MM.1S (cell line): Measurements from ENCODE around the gene DUSP8.

Experiments
- DNase-seq: peaks from one replicate; pipeline ENCODE4 v3.0.0-alpha.2; 2015
- H2AFZ ChIP-seq: fragments of 300-600 bp; sonication (generic); 2 replicates; pipeline ENCODE4 v1.6.0; 2016; ENCODE audit warnings: antibody characterized with exemption, low read length
- H3F3A ChIP-seq: fragments of 300-600 bp; sonication (generic); 2 replicates; pipeline ENCODE4 v1.6.1; 2016; ENCODE audit warnings: mild to moderate bottlenecking, antibody characterized with exemption, low read length, moderate library complexity, mixed read lengths; ENCODE audit not compliant: insufficient read depth
- H3K27ac ChIP-seq: fragments of 300-600 bp; sonication (generic); 2 replicates; pipeline ENCODE4 v1.5.1; 2016; ENCODE audit warnings: mild to moderate bottlenecking, low read length
- H3K27me3 ChIP-seq: fragments of 300-600 bp; sonication (generic); replicated peaks from 2 replicates; pipeline ENCODE4 v1.6.0; 2016; ENCODE audit warnings: low read length; ENCODE audit not compliant: insufficient read depth
- H3K36me3 ChIP-seq: fragments of 300-600 bp; sonication (generic); replicated peaks from 2 replicates; pipeline ENCODE4 v1.6.1; 2016; ENCODE audit warnings: mild to moderate bottlenecking, low read length, mixed read lengths; ENCODE audit not compliant: insufficient read depth
- H3K4me1 ChIP-seq: fragments of 300-600 bp; sonication (generic); 2 replicates; pipeline ENCODE4 v1.6.1; 2016; ENCODE audit warnings: low read length, mixed read lengths
- H3K4me2 ChIP-seq: fragments of 300-600 bp; sonication (generic); 2 replicates; pipeline ENCODE4 v1.6.0; 2016; ENCODE audit warnings: low read depth, low read length
- H3K4me3 ChIP-seq: fragments of 300-600 bp; sonication (generic); 2 replicates; pipeline ENCODE4 v1.5.1; 2016; ENCODE audit warnings: low read length, mixed read lengths
- H3K79me2 ChIP-seq: fragments of 300-600 bp; sonication (generic); 2 replicates; pipeline ENCODE4 v1.6.1; 2016; ENCODE audit warnings: mixed run types, low read length, mixed read lengths
- H3K9ac ChIP-seq: fragments of 300-600 bp; sonication (generic); 2 replicates; pipeline ENCODE4 v1.6.1; 2016; ENCODE audit warnings: low read length, mixed read lengths
- H3K9me2 ChIP-seq: fragments of 300-600 bp; sonication (generic); replicated peaks from 2 replicates; pipeline ENCODE4 v1.6.1; 2016; ENCODE audit warnings: mild to moderate bottlenecking, low read length, mixed read lengths; ENCODE audit not compliant: insufficient read depth
- H3K9me3 ChIP-seq: fragments of 300-600 bp; sonication (generic); replicated peaks from 2 replicates; pipeline ENCODE4 v1.6.1; 2016; ENCODE audit warnings: mild to moderate bottlenecking, low read length, mixed read lengths; ENCODE audit not compliant: insufficient read depth
- H4K20me1 ChIP-seq: fragments of 300-600 bp; sonication (generic); 2 replicates; pipeline ENCODE4 v1.6.1; 2016; ENCODE audit warnings: mild to moderate bottlenecking, low read length, moderate library complexity, mixed read lengths; ENCODE audit not compliant: insufficient read depth
- CTCF ChIP-seq: fragments of 300-600 bp; sonication (generic); IDR thresholded peaks from 2 replicates; pipeline ENCODE4 v1.5.1; 2016; ENCODE audit warnings: antibody characterized with exemption, low read length, mixed read lengths
- EZH2 ChIP-seq: fragments of 300-600 bp; sonication (generic); optimal IDR thresholded peaks from 2 replicates; pipeline ENCODE3; 2017; ENCODE audit warnings: low read depth, mild to moderate bottlenecking, antibody characterized with exemption, low read length, mixed read lengths
- EZH2phosphoT487 ChIP-seq: fragments of 300-600 bp; sonication (generic); IDR thresholded peaks from 2 replicates; pipeline ENCODE4 v1.6.1; 2018; ENCODE audit warnings: antibody characterized with exemption, low read length

Gene DUSP8

GRCh38 chr11:1570896-1571759 lies 943 bp downstream of the DUSP8 start:
- TF ChIP-seq EZH2: no peak
- TF ChIP-seq EZH2phosphoT487: no peak
- no peak for TF ChIP-seq CTCF
- peaks cover 72% of the 10 kb centered on the region for H3K27me3 ChIP-seq
- no peak overlapping the region for H3K27ac ChIP-seq
- H3F3A ChIP-seq: 0 out of 2 replicates have a peak, but pooled peaks cover 3% of the 10 kb centered on the region
- no peak overlapping the region for H2AFZ ChIP-seq
- no peaks in the 10 kb centered on the region for H3K4me1 ChIP-seq
- no peaks in the 10 kb centered on the region for H3K36me3 ChIP-seq
- H3K9me3 ChIP-seq: no peaks in the 10 kb centered on the region
- DNase-seq: no peak
- no peak overlapping the region for H3K9ac ChIP-seq
- no peak overlapping the region; the same call in 1 of the 2 replicates for H3K4me3 ChIP-seq
- no peaks in the 10 kb centered on the region for H4K20me1 ChIP-seq
- no peaks in the 10 kb centered on the region for H3K9me2 ChIP-seq
- no peaks in the 10 kb centered on the region for H3K79me2 ChIP-seq
- no peak overlapping the region for H3K4me2 ChIP-seq

- Histone ChIP-seq H3K9me2 (no peaks in the 10 kb centered on the region), H3K27me3 (peaks cover 70% of the 10 kb centered on the region), H3K4me1 (no peaks in the 10 kb centered on the region), H3K27ac (no peak overlapping the region), H3K4me2 (no peak overlapping the region), H3K9ac (no peak overlapping the region), H3K4me3 (no peak overlapping the region), H3F3A (0 out of 2 replicates have a peak, but pooled peaks cover 3% of the 10 kb centered on the region), H2AFZ (no peak overlapping the region), H3K36me3 (no peaks in the 10 kb centered on the region), H3K79me2 (no peaks in the 10 kb centered on the region), H3K9me3 (no peaks in the 10 kb centered on the region), H4K20me1 (no peaks in the 10 kb centered on the region)
- DNase-seq: no peak
- no peak for TF ChIP-seq EZH2
- no peak for TF ChIP-seq CTCF
- TF ChIP-seq EZH2phosphoT487: no peak
These were observed 1.6 kb downstream of the DUSP8 start for GRCh38 chr11:1570531-1570895.

GRCh38 chr11:1570001-1570453 lies 2.0 kb downstream of the DUSP8 start:
- no peak overlapping the region for H3K9ac ChIP-seq
- H3K4me1 ChIP-seq: no peaks in the 10 kb centered on the region
- no peak overlapping the region for H2AFZ ChIP-seq
- H3F3A ChIP-seq: 0 out of 2 replicates have a peak, but pooled peaks cover 3% of the 10 kb centered on the region
- H3K27me3 ChIP-seq: peaks cover 70% of the 10 kb centered on the region
- no peaks in the 10 kb centered on the region for H4K20me1 ChIP-seq
- no peak for DNase-seq
- H3K36me3 ChIP-seq: no peaks in the 10 kb centered on the region
- no peak for TF ChIP-seq CTCF
- no peak for TF ChIP-seq EZH2
- no peak for TF ChIP-seq EZH2phosphoT487
- H3K9me3 ChIP-seq: no peaks in the 10 kb centered on the region
- H3K4me3 ChIP-seq: no peak overlapping the region
- H3K27ac ChIP-seq: no peak overlapping the region
- H3K79me2 ChIP-seq: no peaks in the 10 kb centered on the region
- H3K4me2 ChIP-seq: no peak overlapping the region
- no peaks in the 10 kb centered on the region for H3K9me2 ChIP-seq
